IMR-90 (cell line): ENCODE results near the gene INTS3. TPM values are rescaled to one million over a fixed set of nuclear protein-coding genes. Genes with fewer than 3 reads are reported as not detected.
A peak's percentile ranks its signal among the peaks of the same experiment; 100 is the strongest.

Source experiments
- ATAC-seq: fragments of 200-7000 bp; cut with Tn5 transposase; 2 replicates; pipeline ENCODE4 v1.9.1; 2020; ENCODE audit warnings: low read depth, mild to moderate bottlenecking, moderate library complexity
- BruUV-seq: library from RNA; stranded (reverse); fragments of 400-500 nt; replicated peaks from 2 replicates; lab custom pipeline; 2021; lab: Mats Ljungman, UMichigan
- CTCF ChIA-PET: fragments of 300-600 bp; formaldehyde crosslinking; extraction: SDS; loops from one replicate; lab custom pipeline; 2021; ENCODE audit warnings: antibody characterized with exemption; lab: Yijun Ruan, JAX
- POLR2A ChIA-PET: fragments of 300-600 bp; sonication (Branson Sonifier 250); formaldehyde crosslinking; loops from one replicate; lab custom pipeline; 2022; ENCODE audit warnings: antibody characterized with exemption; ENCODE audit not compliant: unreplicated experiment; lab: Charles Lee
- DNase-seq: peaks from one replicate; pipeline ENCODE4 v3.0.0; 2013
- H2AFZ ChIP-seq: replicated peaks from 2 replicates; pipeline ENCODE3; 2013; ENCODE audit warnings: low read length, mild to moderate bottlenecking; ENCODE audit not compliant: poor library complexity
- H2AK5ac ChIP-seq: 2 replicates; pipeline ENCODE4 v1.6.1; 2013; ENCODE audit warnings: low read depth, low read length, inconsistent platforms
- H2AK9ac ChIP-seq: replicated peaks from 2 replicates; pipeline ENCODE3; 2013; ENCODE audit warnings: mild to moderate bottlenecking, low read depth, low read length, moderate library complexity; ENCODE audit not compliant: poor library complexity
- H2BK120ac ChIP-seq: 2 replicates; pipeline ENCODE4 v1.6.1; 2013; ENCODE audit warnings: low read depth, low read length, inconsistent platforms
- H2BK15ac ChIP-seq: 3 replicates; pipeline ENCODE4 v1.6.1; 2013; ENCODE audit warnings: low read depth, low read length, inconsistent platforms
- H2BK20ac ChIP-seq: 2 replicates; pipeline ENCODE4 v1.6.1; 2013; ENCODE audit warnings: low read depth, mild to moderate bottlenecking, inconsistent platforms, low read length, moderate library complexity
- H2BK5ac ChIP-seq: 2 replicates; pipeline ENCODE4 v1.6.1; 2013; ENCODE audit warnings: mild to moderate bottlenecking, low read depth, low read length, inconsistent platforms; ENCODE audit not compliant: poor library complexity, severe bottlenecking
- H3K14ac ChIP-seq: replicated peaks from 2 replicates; pipeline ENCODE4 v1.6.1; 2013; ENCODE audit warnings: low read depth, low read length, inconsistent platforms
- H3K18ac ChIP-seq: 2 replicates; pipeline ENCODE4 v1.6.1; 2013; ENCODE audit warnings: low read depth, low read length, control low read depth
- H3K23ac ChIP-seq: 2 replicates; pipeline ENCODE4 v1.6.1; 2013; ENCODE audit warnings: low read depth, low read length, inconsistent platforms
- H3K27ac ChIP-seq: 2 replicates; pipeline ENCODE4 v1.5.1; 2013; ENCODE audit warnings: mild to moderate bottlenecking, control low read depth, low read length; ENCODE audit not compliant: insufficient read depth
- H3K27me3 ChIP-seq: 2 replicates; pipeline ENCODE4 v1.6.1; 2013; ENCODE audit warnings: low read length; ENCODE audit not compliant: control insufficient read depth, insufficient read depth
- H3K36me3 ChIP-seq: 2 replicates; pipeline ENCODE4 v1.6.1; 2013; ENCODE audit warnings: low read length, mixed read lengths; ENCODE audit not compliant: control insufficient read depth, insufficient read depth
- H3K4ac ChIP-seq: 2 replicates; pipeline ENCODE4 v1.6.1; 2013; ENCODE audit warnings: low read depth, low read length, inconsistent platforms
- H3K4me1 ChIP-seq: 2 replicates; pipeline ENCODE4 v1.6.1; 2013; ENCODE audit warnings: low read length, mixed read lengths; ENCODE audit not compliant: control insufficient read depth, insufficient read depth
- H3K4me2 ChIP-seq: 2 replicates; pipeline ENCODE4 v1.6.1; 2013; ENCODE audit warnings: low read depth, mild to moderate bottlenecking, control low read depth, low read length, moderate library complexity
- H3K4me3 ChIP-seq: 2 replicates; pipeline ENCODE4 v1.5.1; 2013; ENCODE audit warnings: low read depth, mild to moderate bottlenecking, control low read depth, low read length, moderate library complexity; ENCODE audit not compliant: insufficient read depth
- H3K56ac ChIP-seq: 2 replicates; pipeline ENCODE4 v1.6.1; 2013; ENCODE audit warnings: low read length, inconsistent platforms; ENCODE audit not compliant: insufficient read depth; ENCODE audit errors: extremely low read depth
- H3K79me1 ChIP-seq, 2 experiments: 2 replicates each; pipeline ENCODE4 v1.6.1; 2013; ENCODE audit warnings: low read length in 2 of 2, inconsistent platforms in 1 of 2, low read depth in 1 of 2
- H3K9ac ChIP-seq: 2 replicates; pipeline ENCODE4 v1.6.1; 2013; ENCODE audit warnings: low read depth, low read length, control low read depth
- H3K9me1 ChIP-seq: 2 replicates; pipeline ENCODE4 v1.6.1; 2013; ENCODE audit warnings: low read length, inconsistent platforms; ENCODE audit not compliant: insufficient read depth
- H3K9me3 ChIP-seq: 2 replicates; pipeline ENCODE4 v1.6.1; 2013; ENCODE audit warnings: low read length; ENCODE audit not compliant: control insufficient read depth, insufficient read depth
- H4K20me1 ChIP-seq: 2 replicates; pipeline ENCODE4 v1.6.1; 2013; ENCODE audit warnings: low read length, inconsistent platforms; ENCODE audit not compliant: insufficient read depth
- H4K5ac ChIP-seq: 2 replicates; pipeline ENCODE4 v1.6.1; 2013; ENCODE audit warnings: mild to moderate bottlenecking, low read depth, low read length, control low read depth
- H4K8ac ChIP-seq, 2 experiments: 2 replicates each; pipeline ENCODE4 v1.6.1; 2013; ENCODE audit warnings: low read depth in 2 of 2, low read length in 2 of 2, control low read depth in 1 of 2, inconsistent platforms in 1 of 2
- H4K91ac ChIP-seq: 2 replicates; pipeline ENCODE4 v1.6.1; 2013; ENCODE audit warnings: low read depth, low read length, inconsistent platforms; ENCODE audit not compliant: insufficient read depth
- BHLHE40 ChIP-seq: fragments of 150-350 bp; IDR thresholded peaks from 2 replicates; pipeline ENCODE4 v1.6.1; 2016; ENCODE audit warnings: mild to moderate bottlenecking, low read depth, low read length
- CEBPB ChIP-seq: IDR thresholded peaks from 2 replicates; pipeline ENCODE4 v1.6.1; 2012; ENCODE audit warnings: low read depth, low read length, improper control_type of control experiment
- CHD1 ChIP-seq: IDR thresholded peaks from 2 replicates; pipeline ENCODE4 v1.6.1; 2012; ENCODE audit warnings: low read depth, low read length, improper control_type of control experiment
- FOS ChIP-seq: fragments of 150-350 bp; IDR thresholded peaks from 2 replicates; pipeline ENCODE4 v1.6.1; 2016; ENCODE audit warnings: low read depth, low read length
- MAFK ChIP-seq: IDR thresholded peaks from 2 replicates; pipeline ENCODE4 v1.6.1; 2012; ENCODE audit warnings: low read depth, low read length, improper control_type of control experiment
- MAZ ChIP-seq: IDR thresholded peaks from 2 replicates; pipeline ENCODE4 v1.6.1; 2012; ENCODE audit warnings: low read depth, mild to moderate bottlenecking, low read length, improper control_type of control experiment, moderate library complexity, borderline replicate concordance
- MXI1 ChIP-seq: IDR thresholded peaks from 2 replicates; pipeline ENCODE4 v1.6.1; 2012; ENCODE audit warnings: low read depth, mild to moderate bottlenecking, low read length, moderate library complexity, borderline replicate concordance
- NFE2L2 ChIP-seq: fragments of 150-350 bp; IDR thresholded peaks from 2 replicates; pipeline ENCODE4 v1.6.1; 2016; ENCODE audit warnings: low read depth, mild to moderate bottlenecking, low read length
- POLR2A ChIP-seq: IDR thresholded peaks from 2 replicates; pipeline ENCODE4 v1.6.1; 2012; ENCODE audit warnings: mild to moderate bottlenecking, low read depth, low read length
- RFX5 ChIP-seq: IDR thresholded peaks from 2 replicates; pipeline ENCODE4 v1.8.0; 2012; ENCODE audit warnings: low read depth, mild to moderate bottlenecking, low read length, moderate library complexity
- SMC3 ChIP-seq: fragments of 150-350 bp; IDR thresholded peaks from 2 replicates; pipeline ENCODE4 v1.6.1; 2016; ENCODE audit warnings: low read depth, mild to moderate bottlenecking, antibody characterized with exemption, low read length, moderate library complexity
- USF2 ChIP-seq: fragments of 150-350 bp; IDR thresholded peaks from 2 replicates; pipeline ENCODE4 v1.6.1; 2017; ENCODE audit warnings: mild to moderate bottlenecking, antibody characterized with exemption, low read length, low read depth
- WGBS, 2 experiments: methylation state at CpG; one replicate each; pipeline versions ENCODE4 v1.1.5 to v1.1.7; 2013; ENCODE audit warnings: missing lambda C conversion rate in 2 of 2; ENCODE audit not compliant: insufficient read length in 1 of 2; ENCODE audit errors: extremely low coverage in 2 of 2; 5-methylcytosine and 5-hydroxymethylcytosine counted together
- dilution Hi-C: fragments of 300-500 bp; cut with HindIII; formaldehyde crosslinking; loops from one replicate; pipeline ENCODE4 v1.14.3; 2018; ENCODE audit warnings: low sequenced_read_pairs; ENCODE audit not compliant: unreplicated experiment
- in situ Hi-C: fragments of 300-500 bp; cut with MboI; formaldehyde crosslinking; loops from 3 replicates; pipeline ENCODE4 v1.14.3; 2019; ENCODE audit warnings: low sequenced_read_pairs, inconsistent platforms, mixed read lengths
- intact Hi-C: fragments of 100-400 bp; cut with micrococcal nuclease; formaldehyde crosslinking; loops from 2 replicates; pipeline ENCODE4 v1.10.0; 2022
- polyA plus RNA-seq, 3 experiments: library from polyadenylated mRNA; depleted of rRNA; stranded (reverse); fragments of >200 nt; gene quantifications; 2 replicates each; pipeline ENCODE4 v1.2.3, GENCODE V29; 2012; ENCODE audit warnings: low replicate concordance in 1 of 3
- total RNA-seq: library from RNA; depleted of rRNA; stranded (reverse); fragments of >200 nt; gene quantifications from 2 replicates; pipeline ENCODE4 v1.2.3, GENCODE V29; 2012
- TF ChIP-seq, protein P1 (sequence below): fragments of 150-350 bp; IDR thresholded peaks from 2 replicates; pipeline ENCODE4 v1.6.1; 2016; ENCODE audit warnings: low read depth, mild to moderate bottlenecking, low read length, moderate library complexity, borderline replicate concordance
- TF ChIP-seq, protein P2 (sequence below): conservative IDR thresholded peaks from 2 replicates; pipeline ENCODE4 v1.5.1; 2012; ENCODE audit warnings: mild to moderate bottlenecking, low read depth, low read length, improper control_type of control experiment

INTS3 gene
- total and polyA plus RNA-seq, 2 of the 4 experiments (the other 2 are of a cell fraction), result 33.5 to 59.4 TPM

GRCh38 chr1:153728305-153729066, 636 bp downstream of the INTS3 start:
- Histone ChIP-seq H2AK9ac (peak overlapping the region; percentile 100), H2BK120ac (peak overlapping the region; percentile 85), H3K4ac (peak overlapping the region; percentile 99), H3K56ac (peak overlapping the region; percentile 97), H3K4me3 (peak overlapping the region; percentile 74), H3K79me1 (peaks cover 7 to 35% of the 10 kb centered on the region in 2 experiments), H3K4me1 (peaks cover 3% of the 10 kb centered on the region; the same call in 1 of the 2 replicates), H3K27ac (peak overlapping the region; percentile 95), H3K4me2 (peak overlapping the region; percentile 94), H2BK20ac (peak overlapping the region; percentile 55), H4K8ac (peak overlapping the region; percentile 98 to 99), H3K14ac (peak overlapping the region; percentile 100), H3K18ac (peak overlapping the region; percentile 74), H2AFZ (peak overlapping the region; percentile 94), H3K9me3 (no peaks in the 10 kb centered on the region), H2AK5ac (peak overlapping the region; percentile 99), H3K36me3 (no peaks in the 10 kb centered on the region), H3K23ac (peak overlapping the region; percentile 98), H3K9me1 (peaks cover 6% of the 10 kb centered on the region), H4K5ac (peak overlapping the region; percentile 93), H2BK15ac (peak overlapping the region; percentile 56; the same call in 1 of the 3 replicates), H2BK5ac (peak overlapping the region; percentile 96), H3K9ac (peak overlapping the region; percentile 97), H4K20me1 (no peaks in the 10 kb centered on the region), H3K27me3 (no peaks in the 10 kb centered on the region), H4K91ac (peak overlapping the region; percentile 98)
- WGBS, 2 experiments, result 0% methylated on average over 4 of the region's 19 CpGs; no CpG with 5 or more reads in 1 of the 2 experiments
- ATAC-seq (peak; percentile 8), DNase-seq (peak; percentile 48)
- intact Hi-C loops, result no loop called here
- dilution Hi-C loops, result no loop called here
- CTCF ChIA-PET, result interaction anchor here (1.2 kb wide), 1 partner anchor 14 kb away, joined by 4 read pairs; no protein-coding TSS in a partner anchor
- BruUV-seq, result TSS peak; percentile 96
- POLR2A ChIA-PET, result interaction anchor here (0.7 to 1.0 kb wide), 2 partner anchors 10 to 262 kb away, joined by 3 to 11 read pairs; no protein-coding TSS in a partner anchor
- in situ Hi-C loops, result no loop called here
- TF ChIP-seq CEBPB (no peak), POLR2A (no peak), MAZ (no peak; the same call in 1 of the 2 replicates), RFX5 (no peak), MAFK (no peak), NFE2L2 (no peak), USF2 (no peak), FOS (no peak), SMC3 (no peak), BHLHE40 (no peak), CHD1 (no peak), MXI1 (no peak)
- TF ChIP-seq, protein P1, sequence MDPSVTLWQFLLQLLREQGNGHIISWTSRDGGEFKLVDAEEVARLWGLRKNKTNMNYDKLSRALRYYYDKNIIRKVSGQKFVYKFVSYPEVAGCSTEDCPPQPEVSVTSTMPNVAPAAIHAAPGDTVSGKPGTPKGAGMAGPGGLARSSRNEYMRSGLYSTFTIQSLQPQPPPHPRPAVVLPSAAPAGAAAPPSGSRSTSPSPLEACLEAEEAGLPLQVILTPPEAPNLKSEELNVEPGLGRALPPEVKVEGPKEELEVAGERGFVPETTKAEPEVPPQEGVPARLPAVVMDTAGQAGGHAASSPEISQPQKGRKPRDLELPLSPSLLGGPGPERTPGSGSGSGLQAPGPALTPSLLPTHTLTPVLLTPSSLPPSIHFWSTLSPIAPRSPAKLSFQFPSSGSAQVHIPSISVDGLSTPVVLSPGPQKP, result no peak
- TF ChIP-seq, protein P2, sequence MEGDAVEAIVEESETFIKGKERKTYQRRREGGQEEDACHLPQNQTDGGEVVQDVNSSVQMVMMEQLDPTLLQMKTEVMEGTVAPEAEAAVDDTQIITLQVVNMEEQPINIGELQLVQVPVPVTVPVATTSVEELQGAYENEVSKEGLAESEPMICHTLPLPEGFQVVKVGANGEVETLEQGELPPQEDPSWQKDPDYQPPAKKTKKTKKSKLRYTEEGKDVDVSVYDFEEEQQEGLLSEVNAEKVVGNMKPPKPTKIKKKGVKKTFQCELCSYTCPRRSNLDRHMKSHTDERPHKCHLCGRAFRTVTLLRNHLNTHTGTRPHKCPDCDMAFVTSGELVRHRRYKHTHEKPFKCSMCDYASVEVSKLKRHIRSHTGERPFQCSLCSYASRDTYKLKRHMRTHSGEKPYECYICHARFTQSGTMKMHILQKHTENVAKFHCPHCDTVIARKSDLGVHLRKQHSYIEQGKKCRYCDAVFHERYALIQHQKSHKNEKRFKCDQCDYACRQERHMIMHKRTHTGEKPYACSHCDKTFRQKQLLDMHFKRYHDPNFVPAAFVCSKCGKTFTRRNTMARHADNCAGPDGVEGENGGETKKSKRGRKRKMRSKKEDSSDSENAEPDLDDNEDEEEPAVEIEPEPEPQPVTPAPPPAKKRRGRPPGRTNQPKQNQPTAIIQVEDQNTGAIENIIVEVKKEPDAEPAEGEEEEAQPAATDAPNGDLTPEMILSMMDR, result no peak
